OCI-LY1 (cell line): ENCODE measurements around the gene TMPRSS11F.

ENCODE experiments used
- H2AFZ ChIP-seq: fragments of 200-600 bp; sonication (generic), shearing (Covaris generic); 2 replicates; pipeline ENCODE4 v1.6.0; 2014; ENCODE audit warnings: antibody characterized with exemption, mild to moderate bottlenecking, low read length
- H3F3A ChIP-seq: fragments of 200-600 bp; sonication (generic), shearing (Covaris generic); 2 replicates; pipeline ENCODE4 v1.6.0; 2014; ENCODE audit warnings: mild to moderate bottlenecking, antibody characterized with exemption, low read length, moderate library complexity; ENCODE audit not compliant: insufficient read depth
- H3K27ac ChIP-seq: fragments of 200-600 bp; sonication (generic); 2 replicates; pipeline ENCODE4 v1.5.1; 2014; ENCODE audit warnings: low read length, mixed run types, mild to moderate bottlenecking, low read depth; ENCODE audit not compliant: poor library complexity, severe bottlenecking
- H3K27me3 ChIP-seq: fragments of 200-600 bp; sonication (generic); 2 replicates; pipeline ENCODE4 v1.6.0; 2014; ENCODE audit warnings: antibody characterized with exemption, mild to moderate bottlenecking, low read length, moderate library complexity; ENCODE audit not compliant: insufficient read depth
- H3K36me3 ChIP-seq: fragments of 200-600 bp; sonication (generic); 2 replicates; pipeline ENCODE4 v1.6.1; 2014; ENCODE audit warnings: mild to moderate bottlenecking, antibody characterized with exemption, low read length, moderate library complexity, mixed read lengths; ENCODE audit not compliant: insufficient read depth
- H3K4me1 ChIP-seq: fragments of 200-600 bp; sonication (generic); 2 replicates; pipeline ENCODE4 v1.5.1; 2014; ENCODE audit warnings: mild to moderate bottlenecking, low read length, moderate library complexity; ENCODE audit not compliant: insufficient read depth, severe bottlenecking
- H3K4me2 ChIP-seq: fragments of 200-600 bp; sonication (generic), shearing (Covaris generic); 2 replicates; pipeline ENCODE4 v1.6.1; 2014; ENCODE audit warnings: low read length
- H3K4me3 ChIP-seq: fragments of 200-600 bp; sonication (generic); 2 replicates; pipeline ENCODE4 v1.5.1; 2014; ENCODE audit warnings: low read length, low read depth, mild to moderate bottlenecking, mixed read lengths; ENCODE audit not compliant: poor library complexity, severe bottlenecking
- H3K79me2 ChIP-seq: fragments of 200-600 bp; shearing (Covaris generic); 2 replicates; pipeline ENCODE4 v1.6.1; 2016; ENCODE audit warnings: mixed run types, low read length, mixed read lengths; ENCODE audit not compliant: insufficient read depth
- H3K9ac ChIP-seq: fragments of 200-600 bp; sonication (generic), shearing (Covaris generic); 2 replicates; pipeline ENCODE4 v1.6.1; 2014; ENCODE audit warnings: mild to moderate bottlenecking, low read length, mixed read lengths
- H3K9me2 ChIP-seq: fragments of 200-600 bp; sonication (generic), shearing (Covaris generic); 2 replicates; pipeline ENCODE4 v1.6.1; 2014; ENCODE audit warnings: low read depth, mild to moderate bottlenecking, low read length, mixed read lengths
- H3K9me3 ChIP-seq: fragments of 200-600 bp; shearing (Covaris generic); 2 replicates; pipeline ENCODE4 v1.6.1; 2014; ENCODE audit warnings: low read length, mixed read lengths
- H4K20me1 ChIP-seq: fragments of 200-600 bp; sonication (generic), shearing (Covaris generic); 2 replicates; pipeline ENCODE4 v1.6.0; 2016; ENCODE audit warnings: mild to moderate bottlenecking, low read length; ENCODE audit not compliant: insufficient read depth
- CTCF ChIP-seq: fragments of 200-600 bp; sonication (generic), shearing (Covaris generic); IDR thresholded peaks from 2 replicates; pipeline ENCODE4 v1.5.1; 2017; ENCODE audit warnings: mild to moderate bottlenecking, antibody characterized with exemption, low read length, moderate library complexity, mixed read lengths
- EZH2 ChIP-seq: fragments of 200-600 bp; sonication (generic), shearing (Covaris generic); IDR thresholded peaks from 2 replicates; pipeline ENCODE4 v1.8.0; 2017; ENCODE audit warnings: borderline replicate concordance, mixed run types, mild to moderate bottlenecking, antibody characterized with exemption, low read length, moderate library complexity, mixed read lengths

Gene TMPRSS11F

GRCh38 chr4:68076194-68076593 is 53.5 kb downstream of the TMPRSS11F start:
- Histone ChIP-seq H3K9ac (no peak overlapping the region), H3K4me2 (no peak overlapping the region), H3K4me1 (no peaks in the 10 kb centered on the region), H3K27ac (no peak overlapping the region), H2AFZ (no peak overlapping the region), H4K20me1 (no peaks in the 10 kb centered on the region; the same call in 1 of the 2 replicates), H3K4me3 (no peak overlapping the region), H3K79me2 (no peaks in the 10 kb centered on the region), H3K9me2 (no peaks in the 10 kb centered on the region), H3K36me3 (no peaks in the 10 kb centered on the region), H3K9me3 (no peaks in the 10 kb centered on the region), H3K27me3 (no peaks in the 10 kb centered on the region), H3F3A (no peaks in the 10 kb centered on the region)
- TF ChIP-seq EZH2 (no peak), CTCF (peak; percentile 19; the same call in 1 of the 2 replicates)

- H3K36me3 ChIP-seq = no peaks in the 10 kb centered on the region
- no peak overlapping the region for H3K9ac ChIP-seq
- TF ChIP-seq EZH2 (no peak), CTCF (no peak)
- no peak overlapping the region for H3K27ac ChIP-seq
- H3K79me2 ChIP-seq = no peaks in the 10 kb centered on the region
- no peak overlapping the region for H3K4me2 ChIP-seq
- H3K9me3 ChIP-seq = no peaks in the 10 kb centered on the region
- H4K20me1 ChIP-seq = no peaks in the 10 kb centered on the region; the same call in 1 of the 2 replicates
- H3K4me1 ChIP-seq = no peaks in the 10 kb centered on the region
- H3K27me3 ChIP-seq = no peaks in the 10 kb centered on the region
- H3F3A ChIP-seq = no peaks in the 10 kb centered on the region
- H3K9me2 ChIP-seq = no peaks in the 10 kb centered on the region
- H3K4me3 ChIP-seq = no peak overlapping the region
- H2AFZ ChIP-seq = no peak overlapping the region
Measured at GRCh38 chr4:68074397-68074796, 55.3 kb downstream of the TMPRSS11F start.

GRCh38 chr4:68070302-68070701 is 59.4 kb downstream of the TMPRSS11F start:
- H3K9me2 ChIP-seq = no peaks in the 10 kb centered on the region
- no peaks in the 10 kb centered on the region for H3K4me1 ChIP-seq
- H4K20me1 ChIP-seq = no peaks in the 10 kb centered on the region; the same call in 1 of the 2 replicates
- H3K9me3 ChIP-seq = no peaks in the 10 kb centered on the region
- no peak overlapping the region for H2AFZ ChIP-seq
- no peaks in the 10 kb centered on the region for H3F3A ChIP-seq
- no peaks in the 10 kb centered on the region for H3K27me3 ChIP-seq
- no peaks in the 10 kb centered on the region for H3K36me3 ChIP-seq
- H3K4me3 ChIP-seq = no peak overlapping the region
- H3K27ac ChIP-seq = no peak overlapping the region
- no peaks in the 10 kb centered on the region for H3K79me2 ChIP-seq
- H3K4me2 ChIP-seq = no peak overlapping the region
- no peak overlapping the region for H3K9ac ChIP-seq
- TF ChIP-seq CTCF (no peak), EZH2 (no peak)
